H9 (cell line): ENCODE measurements around the gene SLC48A1. TPM values are rescaled to one million over a fixed set of nuclear protein-coding genes. Genes with fewer than 3 reads are reported as not detected.

Experiments
- DNase-seq: peaks from one replicate; pipeline ENCODE4 v3.0.0-alpha.2; 2017
- H2AFZ ChIP-seq: one replicate; pipeline ENCODE4 v1.6.1; 2013; ENCODE audit warnings: mild to moderate bottlenecking, low read length, control low read depth, moderate library complexity
- H2AK5ac ChIP-seq: 2 replicates; pipeline ENCODE4 v1.6.1; 2013; ENCODE audit warnings: low read length, control low read depth, mixed read lengths; ENCODE audit not compliant: insufficient read length
- H2BK120ac ChIP-seq: one replicate; pipeline ENCODE4 v1.6.1; 2013; ENCODE audit warnings: low read depth, mild to moderate bottlenecking, low read length, control low read depth, inconsistent platforms; ENCODE audit not compliant: poor library complexity, severe bottlenecking
- H2BK12ac ChIP-seq: 2 replicates; pipeline ENCODE4 v1.6.1; 2013; ENCODE audit warnings: low read length, control low read depth, mixed read lengths, low read depth; ENCODE audit not compliant: insufficient read length
- H2BK15ac ChIP-seq: 2 replicates; pipeline ENCODE4 v1.6.1; 2013; ENCODE audit warnings: low read depth, low read length, control low read depth
- H2BK20ac ChIP-seq: one replicate; pipeline ENCODE4 v1.6.1; 2013; ENCODE audit warnings: low read depth, mild to moderate bottlenecking, low read length, control low read depth, inconsistent platforms; ENCODE audit not compliant: poor library complexity, severe bottlenecking
- H2BK5ac ChIP-seq: 2 replicates; pipeline ENCODE4 v1.6.1; 2013; ENCODE audit warnings: low read length, control low read depth, mixed read lengths; ENCODE audit not compliant: insufficient read length
- H3K14ac ChIP-seq: 2 replicates; pipeline ENCODE4 v1.6.1; 2013; ENCODE audit warnings: low read length, control low read depth; ENCODE audit not compliant: insufficient read depth
- H3K18ac ChIP-seq: 2 replicates; pipeline ENCODE4 v1.6.1; 2013; ENCODE audit warnings: low read depth, mild to moderate bottlenecking, mixed read lengths, low read length, control low read depth; ENCODE audit not compliant: insufficient read length
- H3K23ac ChIP-seq: 2 replicates; pipeline ENCODE4 v1.6.1; 2013; ENCODE audit warnings: low read length, control low read depth, mixed read lengths, low read depth; ENCODE audit not compliant: insufficient read length
- H3K23me2 ChIP-seq: 2 replicates; pipeline ENCODE4 v1.6.1; 2013; ENCODE audit warnings: low read depth, mild to moderate bottlenecking, mixed read lengths, low read length, control low read depth; ENCODE audit not compliant: insufficient read length, poor library complexity, severe bottlenecking
- H3K27ac ChIP-seq: 2 replicates; pipeline ENCODE4 v1.5.1; 2013; ENCODE audit warnings: low read length, control low read depth, mixed read lengths, low read depth; ENCODE audit not compliant: insufficient read length
- H3K27me3 ChIP-seq: 2 replicates; pipeline ENCODE4 v1.6.1; 2013; ENCODE audit warnings: low read length, control low read depth, inconsistent platforms; ENCODE audit not compliant: insufficient read depth
- H3K4ac ChIP-seq: 2 replicates; pipeline ENCODE4 v1.6.1; 2013; ENCODE audit warnings: low read depth, mild to moderate bottlenecking, control low read depth, inconsistent platforms, low read length, moderate library complexity
- H3K4me1 ChIP-seq: 2 replicates; pipeline ENCODE4 v1.6.1; 2013; ENCODE audit warnings: low read length, control low read depth, inconsistent platforms; ENCODE audit not compliant: insufficient read depth
- H3K4me2 ChIP-seq: 2 replicates; pipeline ENCODE4 v1.6.1; 2013; ENCODE audit warnings: low read length, control low read depth, mixed read lengths; ENCODE audit not compliant: insufficient read length, insufficient read depth
- H3K56ac ChIP-seq: 2 replicates; pipeline ENCODE4 v1.6.1; 2013; ENCODE audit warnings: low read depth, mild to moderate bottlenecking, mixed read lengths, low read length, control low read depth; ENCODE audit not compliant: insufficient read length
- H3K79me1 ChIP-seq: 2 replicates; pipeline ENCODE4 v1.6.1; 2013; ENCODE audit warnings: low read depth, mild to moderate bottlenecking, moderate library complexity, low read length, control low read depth, inconsistent platforms; ENCODE audit not compliant: insufficient read depth, poor library complexity, severe bottlenecking
- H3K79me2 ChIP-seq: 2 replicates; pipeline ENCODE4 v1.6.1; 2013; ENCODE audit warnings: low read length, control low read depth, inconsistent platforms; ENCODE audit not compliant: insufficient read depth
- H3K9ac ChIP-seq: 2 replicates; pipeline ENCODE4 v1.6.1; 2013; ENCODE audit warnings: low read length, control low read depth, mixed read lengths; ENCODE audit not compliant: insufficient read length; ENCODE audit errors: extremely low read depth
- H3K9me3 ChIP-seq: one replicate; pipeline ENCODE4 v1.6.1; 2013; ENCODE audit warnings: low read depth, low read length, inconsistent platforms; ENCODE audit not compliant: control insufficient read depth
- H3T11ph ChIP-seq: one replicate; pipeline ENCODE4 v1.6.1; 2013; ENCODE audit warnings: mild to moderate bottlenecking, low read length, control low read depth, inconsistent platforms
- H4K20me1 ChIP-seq: one replicate; pipeline ENCODE4 v1.6.1; 2013; ENCODE audit not compliant: control insufficient read depth, insufficient read length, insufficient read depth
- H4K5ac ChIP-seq: 2 replicates; pipeline ENCODE4 v1.6.1; 2013; ENCODE audit warnings: low read depth, mild to moderate bottlenecking, mixed read lengths, low read length, control low read depth; ENCODE audit not compliant: insufficient read length
- H4K8ac ChIP-seq: replicated peaks from 2 replicates; pipeline ENCODE4 v1.6.1; 2013; ENCODE audit warnings: low read length, control low read depth, mixed read lengths, low read depth; ENCODE audit not compliant: insufficient read length
- H4K91ac ChIP-seq: 2 replicates; pipeline ENCODE4 v1.6.1; 2013; ENCODE audit warnings: low read depth, mild to moderate bottlenecking, moderate library complexity, mixed read lengths, low read length, control low read depth; ENCODE audit not compliant: insufficient read length
- H3K27ac Mint-ChIP-seq, 3 experiments: 2 replicates in 2 of 3; 3 replicates in 1 of 3; pipeline ENCODE4 v1.8.0; 2020 to 2021; ENCODE audit warnings: mixed read lengths in 3 of 3, mild to moderate bottlenecking in 1 of 3, moderate library complexity in 1 of 3
- H3K27me3 Mint-ChIP-seq: 2 replicates; pipeline ENCODE4 v1.8.0; 2021; ENCODE audit warnings: low read depth, mild to moderate bottlenecking, moderate library complexity, mixed read lengths
- H3K36me3 Mint-ChIP-seq, 3 experiments: 2 replicates in 2 of 3; 3 replicates in 1 of 3; pipeline ENCODE4 v1.8.0; 2020 to 2021; ENCODE audit warnings: low read depth in 3 of 3, mixed read lengths in 3 of 3; ENCODE audit not compliant: insufficient read depth in 1 of 3
- H3K4me1 Mint-ChIP-seq, 2 experiments: 2 replicates each; pipeline ENCODE4 v1.8.0; 2020; ENCODE audit warnings: mixed read lengths in 2 of 2
- H3K4me3 Mint-ChIP-seq, 2 experiments: 2 replicates in 1 of 2; 3 replicates in 1 of 2; pipeline ENCODE4 v1.8.0; 2020 to 2021; ENCODE audit warnings: mild to moderate bottlenecking in 2 of 2, mixed read lengths in 2 of 2, moderate library complexity in 1 of 2
- H3K9me3 Mint-ChIP-seq, 2 experiments: 2 replicates in 1 of 2; 3 replicates in 1 of 2; pipeline ENCODE4 v1.8.0; 2020; ENCODE audit warnings: mild to moderate bottlenecking in 2 of 2, mixed read lengths in 2 of 2, moderate library complexity in 1 of 2
- CTCF ChIP-seq: fragments of 200-600 bp; sonication (generic); conservative IDR thresholded peaks from 3 replicates; pipeline ENCODE4 v1.8.0; 2021; ENCODE audit warnings: antibody characterized with exemption, mild to moderate bottlenecking
- WGBS: extraction: QIAGEN DNeasy Blood & Tissue Kit; methylation state at CpG from one replicate; pipeline ENCODE4 v1.1.7; 2013; ENCODE audit warnings: missing lambda C conversion rate, low lambda C conversion rate, mixed read lengths; ENCODE audit not compliant: insufficient read length; ENCODE audit errors: extremely low coverage; 5-methylcytosine and 5-hydroxymethylcytosine counted together
- total RNA-seq: library from RNA; stranded (reverse); gene quantifications from 2 replicates; pipeline ENCODE4 v1.2.1, GENCODE V29; 2021

Gene SLC48A1
- total RNA-seq, 1 experiment from 2014 or later = 10.6 TPM

GRCh38 chr12:47779301-47779942, 6.4 kb downstream of the SLC48A1 start:
- H3K27me3 Mint-ChIP-seq = peaks cover 18% of the 10 kb centered on the region
- H3K36me3 Mint-ChIP-seq = peaks cover 3 to 15% (median 8%) of the 10 kb centered on the region in 3 experiments
- Histone ChIP-seq H3K18ac (no peak overlapping the region), H2AFZ (no peak overlapping the region), H4K91ac (no peak overlapping the region), H3T11ph (no peak overlapping the region), H4K8ac (no peak overlapping the region), H3K56ac (no peak overlapping the region), H3K4ac (no peak overlapping the region), H3K79me1 (no peaks in the 10 kb centered on the region), H4K5ac (no peak overlapping the region), H2BK120ac (no peak overlapping the region), H3K14ac (no peak overlapping the region), H3K27ac (no peak overlapping the region), H3K23ac (no peak overlapping the region), H2BK15ac (no peak overlapping the region), H3K9me3 (no peaks in the 10 kb centered on the region), H3K4me2 (peak overlapping the region; percentile 36), H3K79me2 (no peaks in the 10 kb centered on the region), H3K23me2 (no peaks in the 10 kb centered on the region), H3K4me1 (peaks cover 3% of the 10 kb centered on the region; the same call in 1 of the 2 replicates), H3K9ac (no peak overlapping the region), H3K27me3 (no peaks in the 10 kb centered on the region), H4K20me1 (peaks cover 2% of the 10 kb centered on the region), H2BK5ac (no peak overlapping the region), H2AK5ac (no peak overlapping the region), H2BK20ac (no peak overlapping the region), H2BK12ac (no peak overlapping the region)
- peak overlapping the region; percentile 24 to 66; a peak in 4 of 5 replicates for H3K4me3 Mint-ChIP-seq
- peaks cover 20 to 34% of the 10 kb centered on the region in 2 experiments for H3K4me1 Mint-ChIP-seq
- 0 out of 7 replicates have a peak overlapping the region, but pooled peaks of 1 of the 3 experiments have one; percentile 24 for H3K27ac Mint-ChIP-seq
- peak; percentile 97 for TF ChIP-seq CTCF
- no CpG with 5 or more reads among the region's 19 CpGs for WGBS
- DNase-seq = peak; percentile 97
- no peaks in the 10 kb centered on the region for H3K9me3 Mint-ChIP-seq
